Measurements from ENCODE around the gene DISP1.
"Not testable (repeated sequence)": the region's sequence is repeated elsewhere in the genome, so short reads cannot be mapped to it uniquely, and the experiment has no call there.

DISP1 gene

GRCh38 chr1:222794656-222795474 is 20.0 kb upstream of the DISP1 start:
- no peak for DNase-seq

GRCh38 chr1:222798116-222798515 is 16.7 kb upstream of the DISP1 start:
- DNase-seq = peak; percentile 7

GRCh38 chr1:222798975-222799374 is 15.9 kb upstream of the DISP1 start:
- no peak for DNase-seq

GRCh38 chr1:222801067-222801466 is 13.8 kb upstream of the DISP1 start:
- DNase-seq = no peak

- no peak for DNase-seq
Measured at GRCh38 chr1:222811671-222812070, 3.2 kb upstream of the DISP1 start.

GRCh38 chr1:222813866-222814535 is 838 bp upstream of the DISP1 start:
- no peak for DNase-seq

- no peak for DNase-seq
Measured at GRCh38 chr1:222815440-222815765, 564 bp downstream of the DISP1 start.

- DNase-seq = no peak
Measured at GRCh38 chr1:222817529-222817928, 2.7 kb downstream of the DISP1 start.

- DNase-seq = no peak
Measured at GRCh38 chr1:222818171-222818570, 3.3 kb downstream of the DISP1 start.

- DNase-seq = no peak
Measured at GRCh38 chr1:222820171-222820712, 5.4 kb downstream of the DISP1 start.

- no peak for DNase-seq
Measured at GRCh38 chr1:222821239-222821638, 6.4 kb downstream of the DISP1 start.

- DNase-seq = no peak
Measured at GRCh38 chr1:222823695-222824094, 8.9 kb downstream of the DISP1 start.

- DNase-seq = no peak
Measured at GRCh38 chr1:222824641-222825040, 9.8 kb downstream of the DISP1 start.

- DNase-seq = no peak
Measured at GRCh38 chr1:222828939-222829338, 14.1 kb downstream of the DISP1 start.

- DNase-seq = no peak
Measured at GRCh38 chr1:222829868-222830267, 15.0 kb downstream of the DISP1 start.

GRCh38 chr1:222833356-222833876 is 18.6 kb downstream of the DISP1 start:
- DNase-seq = no peak

- DNase-seq = no peak
Measured at GRCh38 chr1:222843469-222844410, 28.9 kb downstream of the DISP1 start.

GRCh38 chr1:222844411-222844779 is 29.6 kb downstream of the DISP1 start:
- no peak for DNase-seq

- DNase-seq = no peak
Measured at GRCh38 chr1:222845763-222846162, 30.9 kb downstream of the DISP1 start.

- not testable (repeated sequence) for DNase-seq
Measured at GRCh38 chr1:222850550-222850949, 35.7 kb downstream of the DISP1 start.

- DNase-seq = no peak
Measured at GRCh38 chr1:222852326-222852725, 37.5 kb downstream of the DISP1 start.

GRCh38 chr1:222861062-222861461 is 46.2 kb downstream of the DISP1 start:
- no peak for DNase-seq

Measured in stimulated activated CD4-positive, alpha-beta T cell treated with anti-CD3 and anti-CD28 coated beads, Interleukin-4, amount 100 ng/mL, for 1 hour (primary cell).